Thyroid gland (tissue), 4 donors: ENCODE data around the gene SPATA7. TPM values are rescaled to one million over a fixed set of nuclear protein-coding genes. Genes with fewer than 3 reads are reported as not detected.
A peak's percentile ranks its signal among the peaks of the same experiment; 100 is the strongest.

Experiments used
- DNase-seq, 2 donors: peaks; one replicate each; pipeline ENCODE4 v3.0.0-alpha.2; 2019
- H3K27ac ChIP-seq, 3 donors: fragments of 200-600 bp; sonication (generic); 1 replicate in 2 of 3; 2 replicates in 1 of 3; pipeline ENCODE4 v1.5.1; 2016 to 2019; ENCODE audit warnings: mild to moderate bottlenecking in 1 of 3, moderate library complexity in 1 of 3
- H3K27me3 ChIP-seq: fragments of 200-600 bp; sonication (generic); one replicate; pipeline ENCODE4 v1.5.1; 2019
- H3K36me3 ChIP-seq, 2 donors: fragments of 200-600 bp; sonication (generic); one replicate each; pipeline ENCODE4 v1.5.1; 2016 to 2019
- H3K4me1 ChIP-seq, 2 donors: fragments of 200-600 bp; sonication (generic); one replicate each; pipeline ENCODE4 v1.5.1; 2017 to 2019
- H3K4me3 ChIP-seq, 3 donors: fragments of 200-600 bp; sonication (generic); replicated peaks in 1 of 3; 1 replicate in 2 of 3; 2 replicates in 1 of 3; pipeline ENCODE4 v1.5.1; 2016; ENCODE audit warnings: mild to moderate bottlenecking in 1 of 3
- H3K9me3 ChIP-seq: fragments of 200-600 bp; sonication (generic); one replicate; pipeline ENCODE4 v1.5.1; 2017
- POLR2A ChIP-seq, 2 donors: fragments of 450-650 bp; IDR thresholded peaks; one replicate each; pipeline ENCODE4 v1.6.1; 2017; ENCODE audit warnings: antibody characterized with exemption in 2 of 2, mild to moderate bottlenecking in 2 of 2, moderate library complexity in 1 of 2
- WGBS, 2 donors: methylation state at CpG; one replicate each; pipeline ENCODE4 v1.1.5; 2017; 5-methylcytosine and 5-hydroxymethylcytosine counted together
- intact Hi-C: fragments of 100-400 bp; cut with DNase I; formaldehyde crosslinking; loops from one replicate; pipeline ENCODE4 v1.15.1; 2023
- total RNA-seq, 4 donors: library from RNA; depleted of rRNA; stranded (reverse); fragments of >200 nt; gene quantifications; one replicate each; pipeline ENCODE4 v1.2.3, GENCODE V29; 2016
- TF ChIP-seq, protein P1 (sequence below), 6 experiments: fragments of 200-600 bp in 3 of 6; fragments of 450-650 bp in 3 of 6; sonication (generic) in 3 of 6; IDR thresholded peaks; one replicate each; pipeline ENCODE4 v1.5.1; 2016 to 2019; ENCODE audit warnings: antibody characterized with exemption in 6 of 6, mild to moderate bottlenecking in 2 of 6, inconsistent platforms in 1 of 6, moderate library complexity in 1 of 6

SPATA7 gene
- total RNA-seq, 4 donors from 2014 or later, result 51.0 to 57.6 (median 52.2) TPM

- H3K36me3 ChIP-seq, result peaks cover 19% of the 10 kb centered on the region in 2 donors
- H3K27me3 ChIP-seq, result no peaks in the 10 kb centered on the region
- H3K27ac ChIP-seq, result no peak overlapping the region
- intact Hi-C loops, result no loop called here
- H3K4me3 ChIP-seq, result no peak overlapping the region
- H3K9me3 ChIP-seq, result no peaks in the 10 kb centered on the region
- DNase-seq, result no peak
- 93 to 94% methylated on average over 21 to 40 of the region's 40 CpGs for WGBS, 2 donors
- H3K4me1 ChIP-seq, result peaks cover 40 to 48% of the 10 kb centered on the region in 2 donors
- TF ChIP-seq POLR2A (IDR thresholded peaks at IDR 0.05), result no peak
- TF ChIP-seq, protein P1, sequence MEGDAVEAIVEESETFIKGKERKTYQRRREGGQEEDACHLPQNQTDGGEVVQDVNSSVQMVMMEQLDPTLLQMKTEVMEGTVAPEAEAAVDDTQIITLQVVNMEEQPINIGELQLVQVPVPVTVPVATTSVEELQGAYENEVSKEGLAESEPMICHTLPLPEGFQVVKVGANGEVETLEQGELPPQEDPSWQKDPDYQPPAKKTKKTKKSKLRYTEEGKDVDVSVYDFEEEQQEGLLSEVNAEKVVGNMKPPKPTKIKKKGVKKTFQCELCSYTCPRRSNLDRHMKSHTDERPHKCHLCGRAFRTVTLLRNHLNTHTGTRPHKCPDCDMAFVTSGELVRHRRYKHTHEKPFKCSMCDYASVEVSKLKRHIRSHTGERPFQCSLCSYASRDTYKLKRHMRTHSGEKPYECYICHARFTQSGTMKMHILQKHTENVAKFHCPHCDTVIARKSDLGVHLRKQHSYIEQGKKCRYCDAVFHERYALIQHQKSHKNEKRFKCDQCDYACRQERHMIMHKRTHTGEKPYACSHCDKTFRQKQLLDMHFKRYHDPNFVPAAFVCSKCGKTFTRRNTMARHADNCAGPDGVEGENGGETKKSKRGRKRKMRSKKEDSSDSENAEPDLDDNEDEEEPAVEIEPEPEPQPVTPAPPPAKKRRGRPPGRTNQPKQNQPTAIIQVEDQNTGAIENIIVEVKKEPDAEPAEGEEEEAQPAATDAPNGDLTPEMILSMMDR (IDR thresholded peaks at IDR 0.05), result no peak
Observed at GRCh38 chr14:88479574-88479987, 94.1 kb downstream of the SPATA7 start.

DNA sequence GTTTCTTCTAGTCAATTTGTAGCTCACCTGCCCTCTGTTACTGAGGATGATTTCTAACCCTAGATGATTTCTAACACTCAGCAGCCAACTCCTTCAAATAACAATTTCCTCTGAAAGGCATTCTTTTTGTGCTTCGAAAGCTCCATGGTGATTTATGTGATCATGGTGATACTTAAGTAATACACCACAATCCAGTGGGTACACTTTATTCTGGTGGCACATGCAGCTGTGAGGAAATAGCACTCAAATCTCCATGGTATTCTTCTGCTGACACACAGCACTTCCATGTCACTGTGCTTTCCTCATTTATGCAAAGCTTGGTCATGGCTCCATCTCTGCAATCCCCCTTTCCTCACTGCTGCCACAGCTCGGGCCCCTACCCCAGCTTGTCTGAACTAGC lies 95.6 kb downstream of the SPATA7 start:
- Histone ChIP-seq H3K4me3 (no peak overlapping the region), H3K36me3 (peaks cover 19% of the 10 kb centered on the region in 2 donors), H3K9me3 (no peaks in the 10 kb centered on the region), H3K4me1 (peaks cover 34 to 35% of the 10 kb centered on the region in 2 donors), H3K27ac (peak overlapping the region; percentile 84 to 93 (median 92)), H3K27me3 (no peaks in the 10 kb centered on the region)
- DNase-seq, result no peak
- TF ChIP-seq POLR2A (IDR thresholded peaks at IDR 0.05), result no peak
- TF ChIP-seq, protein P1 (IDR thresholded peaks at IDR 0.05), result no peak
- intact Hi-C loops, result no loop called here
- 51 to 63% methylated on average over 2 of the region's 2 CpGs for WGBS, 2 donors

DNA sequence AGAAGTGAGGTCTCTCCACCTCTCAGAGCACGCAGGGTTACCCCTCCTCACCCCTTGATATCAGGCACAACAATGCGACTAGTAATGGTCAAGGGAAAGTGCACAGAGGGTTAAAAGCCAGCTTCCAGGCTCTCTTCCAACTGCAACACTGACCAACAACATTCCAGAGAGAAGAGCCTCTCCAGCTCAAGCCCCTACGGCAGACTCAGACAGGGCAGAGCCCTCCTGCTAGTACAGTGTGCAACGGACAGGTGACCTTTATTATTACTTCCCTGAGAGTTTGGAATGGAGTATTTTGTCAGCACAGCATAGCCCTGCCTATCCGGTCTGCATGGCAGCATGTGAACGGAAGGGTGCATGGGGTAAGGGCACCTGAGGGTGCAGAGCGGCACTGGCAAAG lies 96.3 kb downstream of the SPATA7 start:
- Histone ChIP-seq H3K4me1 (peaks cover 30 to 40% of the 10 kb centered on the region in 2 donors), H3K27ac (peak overlapping the region; percentile 84 to 93 (median 92)), H3K4me3 (no peak overlapping the region), H3K36me3 (peaks cover 19% of the 10 kb centered on the region in 2 donors), H3K27me3 (no peaks in the 10 kb centered on the region), H3K9me3 (no peaks in the 10 kb centered on the region)
- peak in 1 of 2 donors; percentile 43 for TF ChIP-seq POLR2A (IDR thresholded peaks at IDR 0.05)
- TF ChIP-seq, protein P1 (IDR thresholded peaks at IDR 0.05), result peak in 1 of 6 experiments; percentile 16
- 26 to 43% methylated on average over 7 of the region's 7 CpGs for WGBS, 2 donors
- intact Hi-C loops, result no loop called here
- peak; percentile 83 to 86 for DNase-seq

GRCh38 chr14:88482524-88482923 lies 97.1 kb downstream of the SPATA7 start:
- intact Hi-C loops, result no loop called here
- H3K4me1 ChIP-seq, result peaks cover 34 to 48% of the 10 kb centered on the region in 2 donors
- H3K9me3 ChIP-seq, result no peaks in the 10 kb centered on the region
- TF ChIP-seq POLR2A (IDR thresholded peaks at IDR 0.05), result no peak
- TF ChIP-seq, protein P1 (IDR thresholded peaks at IDR 0.05), result no peak
- peak overlapping the region; percentile 84 to 93 (median 92) for H3K27ac ChIP-seq
- no peak overlapping the region for H3K4me3 ChIP-seq
- 93 to 95% methylated on average over 3 of the region's 3 CpGs for WGBS, 2 donors
- H3K27me3 ChIP-seq, result no peaks in the 10 kb centered on the region
- H3K36me3 ChIP-seq, result peaks cover 19% of the 10 kb centered on the region in 2 donors
- DNase-seq, result no peak

Other genes with a start within 250 kb of the SPATA7 start
- gene KCNK10, start 62.4 kb upstream of the SPATA7 start, total RNA-seq, result under 1 TPM in 2 of 4 donors, not detected in 2; 0.10 to 0.38 TPM
- gene PTPN21, start 169.3 kb downstream of the SPATA7 start, total RNA-seq, result 10 to 100 TPM; 32.2 to 40.0 (median 36.1) TPM
- 100 to 1,000 TPM in 2 of 4 donors, 10 to 100 TPM in 2; 88.5 to 112 (median 104) TPM for gene ZC3H14, start 177.4 kb downstream of the SPATA7 start, total RNA-seq